ENCODE results near the gene ARHGEF10L.
A peak's percentile ranks its signal among the peaks of the same experiment; 100 is the strongest.

The ARHGEF10L gene

GRCh38 chr1:17582124-17582774 lies 42.8 kb downstream of the ARHGEF10L start:
- TF ChIP-seq CTCF (conservative IDR thresholded peaks at IDR 0.05) (no peak), ZFX (IDR thresholded peaks at IDR 0.05) (no peak)
- peak overlapping the region; percentile 43 for H3K27ac ChIP-seq

GRCh38 chr1:17584539-17584938 lies 45.0 kb downstream of the ARHGEF10L start:
- TF ChIP-seq ZFX (IDR thresholded peaks at IDR 0.05) (no peak), CTCF (conservative IDR thresholded peaks at IDR 0.05) (no peak)
- H3K27ac ChIP-seq: no peak overlapping the region

- no peak for TF ChIP-seq ZFX (IDR thresholded peaks at IDR 0.05)
- no peak for TF ChIP-seq CTCF (conservative IDR thresholded peaks at IDR 0.05)
- no peak overlapping the region for H3K27ac ChIP-seq
Observed at GRCh38 chr1:17585266-17585987, 45.9 kb downstream of the ARHGEF10L start.

- no peak for TF ChIP-seq CTCF (conservative IDR thresholded peaks at IDR 0.05)
- H3K27ac ChIP-seq: no peak overlapping the region
Observed at GRCh38 chr1:17586172-17586964, 46.9 kb downstream of the ARHGEF10L start.

- TF ChIP-seq CTCF (conservative IDR thresholded peaks at IDR 0.05) (no peak), ZFX (IDR thresholded peaks at IDR 0.05) (no peak)
- no peak overlapping the region for H3K27ac ChIP-seq
Observed at GRCh38 chr1:17587693-17588047, 48.2 kb downstream of the ARHGEF10L start.

GRCh38 chr1:17588048-17588871 lies 48.8 kb downstream of the ARHGEF10L start:
- no peak for TF ChIP-seq CTCF (conservative IDR thresholded peaks at IDR 0.05)
- TF ChIP-seq ZFX (IDR thresholded peaks at IDR 0.05): no peak
- no peak overlapping the region for H3K27ac ChIP-seq

Data from C4-2B (cell line).